8988T (cell line): ENCODE results near the gene YEATS4.

ENCODE experiments used
- DNase-seq: peaks from one replicate; pipeline ENCODE4 v3.0.0; 2011

Gene YEATS4

DNA sequence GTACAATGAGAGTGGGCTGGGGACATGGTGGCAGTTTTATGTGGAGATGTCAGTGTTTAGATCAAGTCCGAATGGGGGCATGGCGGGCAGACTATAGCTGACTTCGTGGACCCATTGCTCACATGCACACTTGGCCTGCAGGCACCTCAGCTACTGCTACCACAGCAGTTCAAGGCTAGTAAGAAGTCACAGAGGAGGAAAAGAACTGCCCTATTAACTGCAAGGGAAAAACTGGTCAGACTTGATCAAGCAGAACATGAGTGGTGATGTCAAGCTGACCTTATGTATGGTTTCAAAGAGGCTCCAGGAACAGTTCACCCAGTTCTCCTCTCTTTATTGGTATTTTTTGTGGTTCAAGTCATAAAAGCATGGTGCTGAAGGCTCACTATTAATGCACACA is 80.5 kb downstream of the YEATS4 start:
- no peak for DNase-seq
